GM06990 (cell line): ENCODE results near the gene CTNS.
A peak's percentile ranks its signal among the peaks of the same experiment; 100 is the strongest.

ENCODE experiments used
- DNase-seq: peaks from one replicate; pipeline ENCODE4 v3.0.0-alpha.2; 2011; ENCODE audit not compliant: insufficient read length; ENCODE audit errors: extremely low read depth
- H3K27me3 ChIP-seq: replicated peaks from 2 replicates; pipeline ENCODE4 v1.6.0; 2011; ENCODE audit warnings: low read length; ENCODE audit not compliant: control insufficient read depth, insufficient read depth
- H3K36me3 ChIP-seq: 2 replicates; pipeline ENCODE4 v1.5.1; 2011; ENCODE audit warnings: low read length; ENCODE audit not compliant: control insufficient read depth, insufficient read depth
- H3K4me3 ChIP-seq: replicated peaks from 2 replicates; pipeline ENCODE4 v1.5.1; 2011; ENCODE audit warnings: low read depth, mild to moderate bottlenecking, control low read depth, low read length
- CTCF ChIP-seq: IDR thresholded peaks from 2 replicates; pipeline ENCODE4 v1.5.1; 2011; ENCODE audit warnings: low read length, control low read depth, mild to moderate bottlenecking, inconsistent platforms; ENCODE audit not compliant: insufficient read depth, poor library complexity, severe bottlenecking

The CTNS gene

DNA sequence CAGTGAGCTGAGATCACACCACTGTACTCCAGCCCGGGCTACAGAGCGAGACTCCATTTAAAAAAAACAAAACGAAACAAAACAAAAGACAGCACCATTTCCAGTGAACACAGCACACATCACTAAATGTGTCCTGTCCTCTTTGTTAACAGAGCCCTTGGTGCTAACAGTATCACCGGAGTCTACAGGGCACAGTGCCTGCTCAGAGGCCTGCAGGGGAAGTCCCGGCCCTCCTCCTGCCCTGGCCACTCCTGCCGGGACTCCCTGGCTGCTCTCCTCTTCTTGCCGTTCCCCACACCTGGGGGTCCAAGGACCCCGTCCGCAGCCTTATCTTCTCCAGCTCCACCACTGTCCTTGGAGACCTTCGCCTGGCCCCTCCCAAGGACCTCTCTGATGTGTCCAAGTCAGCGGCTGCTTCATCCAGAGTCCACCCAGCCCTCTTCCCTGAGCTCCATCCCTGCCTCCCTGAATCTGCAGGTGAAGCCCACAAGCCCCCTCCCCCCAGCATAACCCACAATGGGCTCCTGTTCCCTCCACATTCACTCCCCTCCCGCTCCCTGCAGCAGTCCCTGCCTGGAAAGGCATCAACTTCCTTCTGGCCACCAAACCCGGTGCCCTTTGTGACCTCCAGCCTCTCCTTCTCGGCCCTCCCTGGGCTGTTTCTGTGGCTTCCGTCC is 35.9 kb upstream of the CTNS start:
- H3K36me3 ChIP-seq: peaks cover 4% of the 10 kb centered on the region
- no peak for DNase-seq
- no peaks in the 10 kb centered on the region for H3K27me3 ChIP-seq
- no peak for TF ChIP-seq CTCF
- H3K4me3 ChIP-seq: no peak overlapping the region

DNA sequence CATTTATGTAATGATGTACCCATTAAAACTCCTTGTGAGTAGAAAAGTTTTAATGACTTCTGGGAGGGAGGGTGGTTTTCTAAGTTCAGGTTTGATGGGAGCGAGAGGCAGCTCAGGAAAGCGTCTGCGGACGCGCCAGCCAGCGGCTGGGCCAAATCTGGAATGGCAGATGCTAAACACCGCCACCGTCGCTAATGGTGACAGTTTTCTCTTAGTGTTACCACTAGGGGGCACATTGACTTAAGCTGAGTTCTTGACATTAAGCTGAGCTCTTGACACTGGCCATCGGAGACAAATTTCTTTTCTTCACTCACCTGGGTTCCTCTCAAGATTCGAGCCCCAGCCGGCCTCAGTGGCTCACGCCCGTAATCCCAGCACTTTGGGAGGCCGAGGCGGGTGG is 34.1 kb upstream of the CTNS start:
- Histone ChIP-seq H3K4me3 (no peak overlapping the region), H3K36me3 (peaks cover 6% of the 10 kb centered on the region), H3K27me3 (no peaks in the 10 kb centered on the region)
- peak; percentile 26 for DNase-seq
- TF ChIP-seq CTCF: peak; percentile 67

- no peaks in the 10 kb centered on the region for H3K27me3 ChIP-seq
- DNase-seq: no peak
- peaks cover 7% of the 10 kb centered on the region for H3K36me3 ChIP-seq
- no peak for TF ChIP-seq CTCF
- H3K4me3 ChIP-seq: no peak overlapping the region
Measured at GRCh38 chr17:3603119-3603869, 33.3 kb upstream of the CTNS start.

GRCh38 chr17:3603870-3604259 is 32.7 kb upstream of the CTNS start:
- TF ChIP-seq CTCF: no peak
- H3K36me3 ChIP-seq: peaks cover 11% of the 10 kb centered on the region
- DNase-seq: no peak
- H3K27me3 ChIP-seq: no peaks in the 10 kb centered on the region
- no peak overlapping the region for H3K4me3 ChIP-seq

DNA sequence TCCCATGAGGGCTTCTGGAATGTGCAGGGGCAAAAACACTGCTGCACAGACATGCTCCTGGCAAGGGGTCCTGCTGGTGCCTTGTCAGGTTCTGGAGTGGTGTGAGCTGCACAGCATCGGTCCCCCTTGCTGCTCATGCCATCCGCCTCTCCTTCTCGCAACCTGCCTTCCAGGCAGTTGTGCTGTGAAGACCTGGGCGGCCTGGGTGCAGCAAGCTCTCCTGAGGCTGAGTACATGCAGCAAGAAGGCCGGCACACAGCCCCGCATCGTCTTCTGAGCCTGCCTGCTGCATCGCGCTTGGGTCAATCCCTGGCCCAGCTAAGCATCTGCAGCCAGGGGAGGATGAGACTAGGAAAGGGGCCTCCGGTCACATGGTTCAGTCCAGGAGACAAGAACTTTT is 26.9 kb upstream of the CTNS start:
- TF ChIP-seq CTCF: no peak
- Histone ChIP-seq H3K36me3 (peaks cover 22% of the 10 kb centered on the region), H3K4me3 (no peak overlapping the region), H3K27me3 (no peaks in the 10 kb centered on the region)
- no peak for DNase-seq
